ENCODE measurements around the gene SLC16A6. TPM values are rescaled to one million over a fixed set of nuclear protein-coding genes. Genes with fewer than 3 reads are reported as not detected.

Gene SLC16A6
- total and polyA plus RNA-seq, 11 donors, result 0.16 to 1.7 (median 0.37) TPM; not detected in 2

DNA sequence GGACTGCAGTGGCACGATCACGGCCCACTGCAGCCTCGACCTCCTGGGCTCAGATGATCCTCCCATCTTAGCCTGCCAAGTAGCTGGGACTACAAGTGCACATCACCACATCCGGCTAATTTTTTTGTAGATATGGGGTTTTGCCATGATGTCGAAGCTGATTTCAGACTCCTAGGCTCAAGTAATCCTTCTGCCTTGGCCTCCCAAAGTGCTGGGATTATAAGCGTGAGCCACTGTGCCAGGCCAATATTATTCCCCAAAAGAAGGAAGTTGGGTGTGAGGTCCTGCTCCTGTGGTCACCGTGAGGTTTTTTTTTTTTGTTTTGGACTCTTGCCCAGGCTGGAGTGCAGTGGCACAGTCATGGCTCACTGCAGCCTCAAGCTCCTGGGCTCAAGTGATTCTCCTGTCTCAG lies 41.6 kb downstream of the SLC16A6 start:
- Histone ChIP-seq H3K9me3 (no peaks in the 10 kb centered on the region), H3K4me3 (peak overlapping the region in 1 of 12 donors; percentile 92), H3K27me3 (no peaks in the 10 kb centered on the region), H3K27ac (peak overlapping the region in 8 of 12 donors; percentile 91 to 99 (median 98)), H3K36me3 (peaks cover 0 to 43% (median 25%) of the 10 kb centered on the region in 9 donors), H3K4me1 (peaks cover 0 to 26% (median 13%) of the 10 kb centered on the region in 12 donors)
- no peak for TF ChIP-seq POLR2A (IDR thresholded peaks at IDR 0.05)
- TF ChIP-seq, protein P1, sequence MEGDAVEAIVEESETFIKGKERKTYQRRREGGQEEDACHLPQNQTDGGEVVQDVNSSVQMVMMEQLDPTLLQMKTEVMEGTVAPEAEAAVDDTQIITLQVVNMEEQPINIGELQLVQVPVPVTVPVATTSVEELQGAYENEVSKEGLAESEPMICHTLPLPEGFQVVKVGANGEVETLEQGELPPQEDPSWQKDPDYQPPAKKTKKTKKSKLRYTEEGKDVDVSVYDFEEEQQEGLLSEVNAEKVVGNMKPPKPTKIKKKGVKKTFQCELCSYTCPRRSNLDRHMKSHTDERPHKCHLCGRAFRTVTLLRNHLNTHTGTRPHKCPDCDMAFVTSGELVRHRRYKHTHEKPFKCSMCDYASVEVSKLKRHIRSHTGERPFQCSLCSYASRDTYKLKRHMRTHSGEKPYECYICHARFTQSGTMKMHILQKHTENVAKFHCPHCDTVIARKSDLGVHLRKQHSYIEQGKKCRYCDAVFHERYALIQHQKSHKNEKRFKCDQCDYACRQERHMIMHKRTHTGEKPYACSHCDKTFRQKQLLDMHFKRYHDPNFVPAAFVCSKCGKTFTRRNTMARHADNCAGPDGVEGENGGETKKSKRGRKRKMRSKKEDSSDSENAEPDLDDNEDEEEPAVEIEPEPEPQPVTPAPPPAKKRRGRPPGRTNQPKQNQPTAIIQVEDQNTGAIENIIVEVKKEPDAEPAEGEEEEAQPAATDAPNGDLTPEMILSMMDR (IDR thresholded peaks at IDR 0.05), result no peak
- 67 to 74% (median 70%) methylated on average over 7 of the region's 7 CpGs for WGBS, 4 donors
- DNase-seq, result no peak
- no peak for ATAC-seq
- intact Hi-C loops (cut with DNase I), result loop anchor here in 4 of 10 donors (5.0 kb wide), 3 partner anchors 42 to 263 kb away; partner anchors contain the start of gene PRKAR1A (in 1 of the 4)

DNA sequence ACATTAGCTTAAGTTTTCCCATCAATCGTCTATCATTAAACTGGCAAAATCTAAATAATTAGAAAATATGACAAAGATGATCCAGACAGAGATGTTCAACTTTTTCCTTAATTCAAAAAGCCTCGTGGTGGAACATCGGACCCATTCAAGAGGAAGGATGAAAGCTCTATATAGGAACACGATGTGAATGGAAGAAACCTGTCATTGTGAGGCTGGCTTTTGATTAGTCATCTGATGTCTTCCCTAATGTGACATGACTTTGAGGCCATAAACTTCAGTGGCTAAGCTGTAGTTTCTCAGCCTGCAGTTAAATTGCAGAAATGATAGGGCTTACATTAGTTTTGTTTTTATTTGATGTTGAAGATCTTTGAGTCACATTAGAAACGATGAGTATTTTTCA lies 42.0 kb downstream of the SLC16A6 start:
- Histone ChIP-seq H3K4me1 (peaks cover 0 to 26% (median 13%) of the 10 kb centered on the region in 12 donors), H3K4me3 (peak overlapping the region in 8 of 12 donors; percentile 68 to 93 (median 86)), H3K36me3 (peaks cover 0 to 38% (median 21%) of the 10 kb centered on the region in 9 donors), H3K27me3 (no peaks in the 10 kb centered on the region), H3K27ac (peak overlapping the region in 11 of 12 donors; percentile 89 to 99 (median 98)), H3K9me3 (no peaks in the 10 kb centered on the region)
- DNase-seq (no peak), ATAC-seq (no peak)
- TF ChIP-seq, protein P1 (IDR thresholded peaks at IDR 0.05), result no peak
- no peak for TF ChIP-seq POLR2A (IDR thresholded peaks at IDR 0.05)
- 72 to 79% (median 75%) methylated on average over 5 of the region's 5 CpGs for WGBS, 4 donors
- intact Hi-C loops (cut with DNase I), result loop anchor here in 4 of 10 donors (5.0 kb wide), 3 partner anchors 42 to 263 kb away; partner anchors contain the start of gene PRKAR1A (in 1 of the 4)

DNA sequence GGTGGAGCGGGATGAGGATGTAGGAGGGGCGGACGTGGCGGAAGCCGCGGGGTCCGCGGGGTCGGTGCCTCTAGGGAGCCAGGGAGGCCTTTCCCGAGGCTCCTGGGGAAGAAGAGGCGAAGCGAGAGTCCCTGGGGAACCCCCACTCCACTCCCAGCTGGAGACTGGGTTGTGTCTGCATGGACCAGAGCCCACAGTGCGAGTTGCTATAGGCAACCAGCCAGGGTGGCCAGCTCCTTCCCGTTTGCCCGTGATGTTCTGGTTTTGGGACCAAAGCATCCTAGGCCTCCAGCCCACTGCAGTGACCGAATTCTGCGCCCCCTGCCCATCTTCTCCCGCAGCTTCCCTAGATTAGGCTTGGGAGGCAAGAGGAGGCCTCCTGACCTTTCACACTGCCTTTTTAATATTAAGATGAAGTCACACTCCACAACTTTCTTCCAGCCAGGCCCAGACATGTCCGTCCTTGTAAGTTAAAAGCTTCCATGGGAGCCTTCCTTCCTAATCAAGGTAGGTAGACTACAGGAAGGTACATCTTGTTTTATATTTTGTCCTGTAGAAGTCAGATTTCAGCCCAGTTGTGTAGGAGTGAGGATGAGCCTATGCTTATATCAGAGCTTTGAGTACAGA lies 42.6 kb downstream of the SLC16A6 start:
- ATAC-seq, result peak; percentile 17 to 67 (median 50)
- TF ChIP-seq, protein P1 (IDR thresholded peaks at IDR 0.05), result no peak
- no peak for TF ChIP-seq POLR2A (IDR thresholded peaks at IDR 0.05)
- intact Hi-C loops (cut with DNase I), result loop anchor here in 4 of 10 donors (5.0 kb wide), 3 partner anchors 41 to 264 kb away; partner anchors contain the start of gene PRKAR1A (in 1 of the 4)
- no peaks in the 10 kb centered on the region for H3K9me3 ChIP-seq
- peak overlapping the region; percentile 68 to 94 (median 86) for H3K4me3 ChIP-seq
- peaks cover 0 to 33% (median 21%) of the 10 kb centered on the region in 9 donors for H3K36me3 ChIP-seq
- H3K27ac ChIP-seq, result peak overlapping the region; percentile 89 to 99 (median 98)
- H3K4me1 ChIP-seq, result peaks cover 0 to 26% (median 13%) of the 10 kb centered on the region in 12 donors
- no peak for DNase-seq
- WGBS, 4 donors, result 1 to 3% (median 2%) methylated on average over 16 to 19 of the region's 19 CpGs
- H3K27me3 ChIP-seq, result no peaks in the 10 kb centered on the region
